ENCODE measurements around the gene FER.

FER gene

DNA sequence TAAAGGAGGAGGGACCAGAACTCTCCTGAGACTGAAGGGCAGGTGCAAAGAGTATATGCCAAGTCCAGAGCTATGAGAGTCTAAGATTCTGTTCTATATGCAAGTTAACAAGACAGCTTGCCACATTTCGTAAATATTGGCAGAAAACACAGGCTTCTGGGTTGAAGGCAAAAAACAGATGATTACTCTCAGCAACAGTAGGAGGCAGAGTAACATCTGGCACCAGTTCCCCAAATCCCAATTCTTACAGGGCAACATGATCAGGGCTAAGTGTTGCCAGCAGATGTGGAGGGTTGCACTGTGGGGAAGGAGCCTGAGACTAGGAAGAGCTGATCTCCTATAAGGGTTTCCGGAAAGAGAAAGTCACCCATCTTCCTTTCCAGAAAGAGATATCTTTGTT, 482.7 kb downstream of the FER start:
- DNase-seq, result no peak
- no peak overlapping the region for H3K4me3 ChIP-seq (ENCODE audit: low read length)
- H3K27ac ChIP-seq (ENCODE audit: low read depth, low read length), result no peak overlapping the region
- H3K27me3 ChIP-seq (ENCODE audit: insufficient read depth, low read length, poor library complexity), result no peaks in the 10 kb centered on the region
- no peak overlapping the region for H3K18ac ChIP-seq (ENCODE audit: low read length)
- H3K56ac ChIP-seq (ENCODE audit: low read length), result no peak overlapping the region
- H2AK5ac ChIP-seq (ENCODE audit: low read length), result no peak overlapping the region
- no peak overlapping the region for H3K4me2 ChIP-seq (ENCODE audit: low read length)
- H3K23ac ChIP-seq (ENCODE audit: low read length), result no peak overlapping the region
- H3K36me3 ChIP-seq (ENCODE audit: control insufficient read depth, insufficient read depth, low read length), result no peaks in the 10 kb centered on the region
- H3K4me1 ChIP-seq (ENCODE audit: control insufficient read depth, low read depth, low read length), result no peaks in the 10 kb centered on the region
- no peak overlapping the region for H4K5ac ChIP-seq (ENCODE audit: low read length)
- no peak overlapping the region for H2BK120ac ChIP-seq (ENCODE audit: low read depth, low read length)
- H3K79me1 ChIP-seq (ENCODE audit: low read length), result no peaks in the 10 kb centered on the region
- no peak overlapping the region for H2BK5ac ChIP-seq (ENCODE audit: low read length)
- no peak overlapping the region for H3K9ac ChIP-seq (ENCODE audit: low read length)
- WGBS (ENCODE audit: extremely low coverage, insufficient coverage, low lambda C conversion rate), result no CpG with 5 or more reads among the region's 2 CpGs
- no peaks in the 10 kb centered on the region for H3K79me2 ChIP-seq (ENCODE audit: control insufficient read depth, insufficient read depth, low read length)
- H3K4ac ChIP-seq (ENCODE audit: low read depth, low read length), result no peak overlapping the region
- no peak overlapping the region for H4K8ac ChIP-seq (ENCODE audit: low read depth, low read length)
- H2BK15ac ChIP-seq (replicated peaks; ENCODE audit: low read depth), result no peak overlapping the region

DNA sequence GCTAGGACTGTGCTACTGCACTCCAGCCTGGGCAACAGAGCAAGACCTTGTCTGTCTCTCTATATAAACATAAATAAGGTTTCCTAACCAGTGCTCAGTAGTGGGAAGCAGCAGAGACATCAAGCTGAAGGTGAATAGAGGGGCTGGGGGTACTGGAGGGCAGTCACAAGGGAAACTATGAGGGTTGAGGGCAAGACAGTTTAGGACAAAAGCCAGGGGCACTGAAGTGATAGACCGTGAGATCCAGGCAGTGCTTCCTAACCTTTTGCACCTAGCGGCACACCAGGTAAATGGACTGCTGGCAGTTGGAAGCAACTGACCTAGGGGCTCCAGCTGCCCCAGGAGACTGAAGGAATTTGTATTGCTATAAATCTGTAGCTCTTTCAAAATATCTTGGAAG, 483.6 kb downstream of the FER start:
- WGBS (ENCODE audit: extremely low coverage, insufficient coverage, low lambda C conversion rate), result no CpG with 5 or more reads among the region's 2 CpGs
- H4K8ac ChIP-seq (ENCODE audit: low read depth, low read length), result no peak overlapping the region
- no peaks in the 10 kb centered on the region for H3K79me1 ChIP-seq (ENCODE audit: low read length)

DNA sequence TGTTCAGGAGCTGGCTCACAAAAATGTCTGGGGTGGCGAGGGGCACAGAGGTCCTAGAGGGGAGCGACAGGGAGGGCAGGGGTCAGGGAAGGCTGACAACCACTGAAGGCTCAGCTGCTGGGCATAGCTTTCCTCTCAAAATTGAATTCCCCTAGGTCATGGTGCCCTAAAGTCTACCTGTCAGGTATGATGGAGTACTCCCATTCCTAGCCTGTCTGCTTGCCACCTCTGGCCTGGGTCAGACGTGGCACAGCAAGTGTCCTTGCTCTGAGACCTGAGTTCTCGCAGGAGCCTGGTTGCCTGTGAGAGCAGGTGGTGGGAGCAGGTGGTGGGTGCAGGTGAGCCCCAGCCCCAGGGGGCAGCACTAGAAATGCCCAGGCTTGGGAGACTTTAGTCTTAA, 486.7 kb downstream of the FER start:
- no CpG with 5 or more reads among the region's 4 CpGs for WGBS (ENCODE audit: extremely low coverage, insufficient coverage, low lambda C conversion rate)
- no peak overlapping the region for H2BK120ac ChIP-seq (ENCODE audit: low read depth, low read length)

More for the DNA sequence above, 483.6 kb downstream of the FER start:
- H2BK120ac ChIP-seq (ENCODE audit: low read depth, low read length), result no peak overlapping the region
- no peak overlapping the region for H3K23ac ChIP-seq (ENCODE audit: low read length)
- no peak overlapping the region for H2AK5ac ChIP-seq (ENCODE audit: low read length)
- H3K4me3 ChIP-seq (ENCODE audit: low read length), result no peak overlapping the region
- H3K18ac ChIP-seq (ENCODE audit: low read length), result no peak overlapping the region
- H3K27ac ChIP-seq (ENCODE audit: low read depth, low read length), result no peak overlapping the region
- DNase-seq, result no peak
- H3K9ac ChIP-seq (ENCODE audit: low read length), result no peak overlapping the region
- H3K4me2 ChIP-seq (ENCODE audit: low read length), result no peak overlapping the region
- H3K27me3 ChIP-seq (ENCODE audit: insufficient read depth, low read length, poor library complexity), result no peaks in the 10 kb centered on the region
- H2BK5ac ChIP-seq (ENCODE audit: low read length), result no peak overlapping the region
- H2BK15ac ChIP-seq (replicated peaks; ENCODE audit: low read depth), result no peak overlapping the region
- no peaks in the 10 kb centered on the region for H3K79me2 ChIP-seq (ENCODE audit: control insufficient read depth, insufficient read depth, low read length)
- H3K4me1 ChIP-seq (ENCODE audit: control insufficient read depth, low read depth, low read length), result no peaks in the 10 kb centered on the region
- H3K36me3 ChIP-seq (ENCODE audit: control insufficient read depth, insufficient read depth, low read length), result no peaks in the 10 kb centered on the region
- no peak overlapping the region for H4K5ac ChIP-seq (ENCODE audit: low read length)
- no peak overlapping the region for H3K4ac ChIP-seq (ENCODE audit: low read depth, low read length)
- H3K56ac ChIP-seq (ENCODE audit: low read length), result no peak overlapping the region

DNA sequence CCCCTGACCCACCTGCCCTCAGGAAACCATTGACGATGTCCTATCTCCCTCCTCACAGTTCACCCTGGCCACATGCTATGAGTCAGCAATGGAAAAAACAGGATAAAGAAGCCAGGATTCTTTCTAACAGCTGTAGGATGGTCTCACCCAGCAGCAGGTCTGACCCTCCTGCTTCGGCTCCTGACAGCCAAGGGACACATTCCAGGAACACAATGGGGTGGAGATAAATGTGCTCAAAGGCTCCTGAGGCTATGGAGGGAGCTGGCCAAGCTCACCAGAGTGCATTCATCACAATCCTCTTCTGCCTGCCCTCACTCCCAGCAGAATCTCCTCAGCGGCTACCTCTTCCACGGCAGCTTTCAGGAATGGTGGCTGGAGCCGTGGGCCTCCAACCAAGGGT, 491.8 kb downstream of the FER start:
- Histone ChIP-seq H3K79me2 (ENCODE audit: control insufficient read depth, insufficient read depth, low read length) (no peaks in the 10 kb centered on the region), H4K5ac (ENCODE audit: low read length) (no peak overlapping the region), H4K8ac (ENCODE audit: low read depth, low read length) (no peak overlapping the region), H2AK5ac (ENCODE audit: low read length) (no peak overlapping the region), H3K23ac (ENCODE audit: low read length) (no peak overlapping the region), H3K18ac (ENCODE audit: low read length) (no peak overlapping the region), H3K9ac (ENCODE audit: low read length) (no peak overlapping the region), H3K27me3 (ENCODE audit: insufficient read depth, low read length, poor library complexity) (no peaks in the 10 kb centered on the region), H2BK15ac (replicated peaks; ENCODE audit: low read depth) (no peak overlapping the region), H3K79me1 (ENCODE audit: low read length) (no peaks in the 10 kb centered on the region), H3K56ac (ENCODE audit: low read length) (no peak overlapping the region), H3K4me2 (ENCODE audit: low read length) (no peak overlapping the region), H3K27ac (ENCODE audit: low read depth, low read length) (no peak overlapping the region), H3K36me3 (ENCODE audit: control insufficient read depth, insufficient read depth, low read length) (no peaks in the 10 kb centered on the region), H3K4ac (ENCODE audit: low read depth, low read length) (no peak overlapping the region), H2BK120ac (ENCODE audit: low read depth, low read length) (no peak overlapping the region), H3K4me3 (ENCODE audit: low read length) (no peak overlapping the region), H3K4me1 (ENCODE audit: control insufficient read depth, low read depth, low read length) (peaks cover 1% of the 10 kb centered on the region), H2BK5ac (ENCODE audit: low read length) (no peak overlapping the region)
- WGBS (ENCODE audit: extremely low coverage, insufficient coverage, low lambda C conversion rate), result no CpG with 5 or more reads among the region's 5 CpGs
- peak; percentile 93 for DNase-seq

More for the DNA sequence above, 486.7 kb downstream of the FER start:
- H3K4me1 ChIP-seq (ENCODE audit: control insufficient read depth, low read depth, low read length), result no peaks in the 10 kb centered on the region
- H3K36me3 ChIP-seq (ENCODE audit: control insufficient read depth, insufficient read depth, low read length), result no peaks in the 10 kb centered on the region
- H3K23ac ChIP-seq (ENCODE audit: low read length), result no peak overlapping the region
- H3K79me1 ChIP-seq (ENCODE audit: low read length), result no peaks in the 10 kb centered on the region
- H3K4me2 ChIP-seq (ENCODE audit: low read length), result no peak overlapping the region
- H3K4me3 ChIP-seq (ENCODE audit: low read length), result no peak overlapping the region
- H3K27ac ChIP-seq (ENCODE audit: low read depth, low read length), result no peak overlapping the region
- no peak overlapping the region for H3K18ac ChIP-seq (ENCODE audit: low read length)
- H2AK5ac ChIP-seq (ENCODE audit: low read length), result no peak overlapping the region
- H3K27me3 ChIP-seq (ENCODE audit: insufficient read depth, low read length, poor library complexity), result no peaks in the 10 kb centered on the region
- no peaks in the 10 kb centered on the region for H3K79me2 ChIP-seq (ENCODE audit: control insufficient read depth, insufficient read depth, low read length)
- no peak overlapping the region for H4K5ac ChIP-seq (ENCODE audit: low read length)
- no peak overlapping the region for H2BK15ac ChIP-seq (replicated peaks; ENCODE audit: low read depth)
- H3K4ac ChIP-seq (ENCODE audit: low read depth, low read length), result no peak overlapping the region
- no peak overlapping the region for H2BK5ac ChIP-seq (ENCODE audit: low read length)
- no peak for DNase-seq
- H3K9ac ChIP-seq (ENCODE audit: low read length), result no peak overlapping the region
- no peak overlapping the region for H4K8ac ChIP-seq (ENCODE audit: low read depth, low read length)
- no peak overlapping the region for H3K56ac ChIP-seq (ENCODE audit: low read length)

DNA sequence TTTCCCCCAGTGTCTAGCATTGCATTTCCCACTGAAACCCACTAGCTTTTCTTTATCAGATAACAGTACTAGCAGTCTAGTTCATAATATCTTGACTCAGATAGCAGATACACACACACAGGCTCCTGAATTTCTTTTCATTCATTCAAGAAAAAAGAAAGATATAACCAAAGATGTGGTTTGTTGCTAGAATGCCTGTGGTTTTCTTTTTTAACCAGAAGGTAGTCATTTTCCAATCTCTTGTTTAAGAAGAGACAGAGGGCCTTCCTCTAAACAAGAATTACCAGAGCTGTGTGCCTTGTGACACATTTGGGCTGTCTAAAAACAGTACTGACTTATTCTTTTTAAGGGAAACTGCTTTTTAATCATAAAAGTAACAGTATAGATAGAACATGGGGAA, 494.8 kb downstream of the FER start:
- no peak overlapping the region for H3K4me3 ChIP-seq (ENCODE audit: low read length)
- H2BK120ac ChIP-seq (ENCODE audit: low read depth, low read length), result no peak overlapping the region
- H2BK5ac ChIP-seq (ENCODE audit: low read length), result no peak overlapping the region
- no peak overlapping the region for H4K5ac ChIP-seq (ENCODE audit: low read length)
- H3K79me1 ChIP-seq (ENCODE audit: low read length), result no peaks in the 10 kb centered on the region
- H4K8ac ChIP-seq (ENCODE audit: low read depth, low read length), result no peak overlapping the region
- peaks cover 1% of the 10 kb centered on the region for H3K4me1 ChIP-seq (ENCODE audit: control insufficient read depth, low read depth, low read length)
- H3K4me2 ChIP-seq (ENCODE audit: low read length), result no peak overlapping the region
- no peak overlapping the region for H3K9ac ChIP-seq (ENCODE audit: low read length)
- no peak overlapping the region for H3K18ac ChIP-seq (ENCODE audit: low read length)
- no peaks in the 10 kb centered on the region for H3K36me3 ChIP-seq (ENCODE audit: control insufficient read depth, insufficient read depth, low read length)
- H2BK15ac ChIP-seq (replicated peaks; ENCODE audit: low read depth), result no peak overlapping the region
- no peak overlapping the region for H3K56ac ChIP-seq (ENCODE audit: low read length)
- no peaks in the 10 kb centered on the region for H3K79me2 ChIP-seq (ENCODE audit: control insufficient read depth, insufficient read depth, low read length)
- no peak overlapping the region for H3K23ac ChIP-seq (ENCODE audit: low read length)
- H3K27ac ChIP-seq (ENCODE audit: low read depth, low read length), result no peak overlapping the region
- no peak for DNase-seq
- no peak overlapping the region for H2AK5ac ChIP-seq (ENCODE audit: low read length)
- H3K27me3 ChIP-seq (ENCODE audit: insufficient read depth, low read length, poor library complexity), result no peaks in the 10 kb centered on the region
- no peak overlapping the region for H3K4ac ChIP-seq (ENCODE audit: low read depth, low read length)

DNA sequence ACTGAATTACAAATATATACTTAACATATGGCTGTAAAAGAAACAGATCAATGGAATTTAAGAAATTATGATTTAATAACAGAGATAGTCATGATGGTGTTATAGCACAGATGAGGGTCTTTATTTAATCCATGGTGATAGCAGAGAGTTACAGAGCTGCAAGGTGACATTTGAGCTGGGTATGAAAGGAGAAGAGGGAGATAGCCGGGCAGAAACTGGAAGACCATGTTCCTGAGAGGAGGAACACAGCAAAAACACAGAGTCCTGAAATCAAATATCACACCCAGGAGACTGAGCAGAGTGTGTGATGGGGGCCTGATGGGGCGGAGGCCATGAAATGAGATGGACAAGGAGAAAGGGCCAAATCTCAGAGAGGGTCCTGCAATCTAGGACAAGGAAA, 498.7 kb downstream of the FER start:
- Histone ChIP-seq H2BK120ac (ENCODE audit: low read depth, low read length) (no peak overlapping the region), H2BK5ac (ENCODE audit: low read length) (no peak overlapping the region), H2AK5ac (ENCODE audit: low read length) (no peak overlapping the region), H3K4ac (ENCODE audit: low read depth, low read length) (no peak overlapping the region), H3K9ac (ENCODE audit: low read length) (no peak overlapping the region), H3K4me3 (ENCODE audit: low read length) (no peak overlapping the region), H3K4me1 (ENCODE audit: control insufficient read depth, low read depth, low read length) (no peaks in the 10 kb centered on the region), H3K56ac (ENCODE audit: low read length) (no peak overlapping the region), H3K27ac (ENCODE audit: low read depth, low read length) (no peak overlapping the region), H3K18ac (ENCODE audit: low read length) (no peak overlapping the region), H4K8ac (ENCODE audit: low read depth, low read length) (no peak overlapping the region), H3K23ac (ENCODE audit: low read length) (no peak overlapping the region), H3K27me3 (ENCODE audit: insufficient read depth, low read length, poor library complexity) (no peaks in the 10 kb centered on the region), H3K79me2 (ENCODE audit: control insufficient read depth, insufficient read depth, low read length) (no peaks in the 10 kb centered on the region), H3K36me3 (ENCODE audit: control insufficient read depth, insufficient read depth, low read length) (no peaks in the 10 kb centered on the region), H3K4me2 (ENCODE audit: low read length) (no peak overlapping the region), H2BK15ac (replicated peaks; ENCODE audit: low read depth) (no peak overlapping the region), H4K5ac (ENCODE audit: low read length) (no peak overlapping the region), H3K79me1 (ENCODE audit: low read length) (no peaks in the 10 kb centered on the region)
- WGBS (ENCODE audit: extremely low coverage, insufficient coverage, low lambda C conversion rate), result no CpG with 5 or more reads among the region's 2 CpGs
- no peak for DNase-seq

All from mesendoderm (in vitro differentiated cells).